Prostate gland (tissue), 2 donors: ENCODE measurements around the gene TUBGCP5.

Experiments
- CTCF ChIP-seq, 4 experiments: fragments of 200-600 bp in 2 of 4; fragments of 450-650 bp in 2 of 4; sonication (generic) in 2 of 4; IDR thresholded peaks; 1 replicate in 3 of 4; 2 replicates in 1 of 4; pipeline ENCODE4 v1.5.1; 2016 to 2019; ENCODE audit warnings: antibody characterized with exemption in 4 of 4, mild to moderate bottlenecking in 2 of 4, moderate library complexity in 2 of 4
- POLR2A ChIP-seq: fragments of 450-650 bp; IDR thresholded peaks from one replicate; pipeline ENCODE4 v1.6.1; 2016; ENCODE audit warnings: antibody characterized with exemption, mild to moderate bottlenecking
- POLR2AphosphoS5 ChIP-seq: sonication (generic); formaldehyde crosslinking; IDR thresholded peaks from one replicate; pipeline ENCODE4 v1.6.1; 2017; ENCODE audit warnings: antibody characterized with exemption

GRCh38 chr15:23049984-23050628, 10.7 kb upstream of the TUBGCP5 start:
- TF ChIP-seq CTCF (IDR thresholded peaks at IDR 0.05) (no peak), POLR2A (no peak), POLR2AphosphoS5 (no peak)
